GM13977 (cell line): ENCODE results near the gene PTGS1.

Experiments used
- DNase-seq: peaks from one replicate; pipeline ENCODE4 v3.0.0; 2012; ENCODE audit warnings: low spot score
- CTCF ChIP-seq: IDR thresholded peaks from 2 replicates; pipeline ENCODE4 v1.5.1; 2012; ENCODE audit warnings: mild to moderate bottlenecking, control low read depth; ENCODE audit not compliant: insufficient read depth; ENCODE audit errors: extremely low read depth, missing control alignments
- in situ Hi-C: fragments of 300-500 bp; cut with MboI; formaldehyde crosslinking; loops from one replicate; pipeline ENCODE4 v1.12.0; 2022; ENCODE audit warnings: low sequenced_read_pairs, low pct_unique_long_range_greater_than_20kb, mixed read lengths, inconsistent platforms; ENCODE audit not compliant: unreplicated experiment

PTGS1 gene

GRCh38 chr9:122426723-122427122, 55.9 kb downstream of the PTGS1 start:
- DNase-seq = no peak
- no peak for TF ChIP-seq CTCF
- in situ Hi-C loops = no loop called here

- in situ Hi-C loops = no loop called here
- no peak for TF ChIP-seq CTCF
- no peak for DNase-seq
These were observed 71.7 kb downstream of the PTGS1 start for GRCh38 chr9:122442568-122442967.

DNA sequence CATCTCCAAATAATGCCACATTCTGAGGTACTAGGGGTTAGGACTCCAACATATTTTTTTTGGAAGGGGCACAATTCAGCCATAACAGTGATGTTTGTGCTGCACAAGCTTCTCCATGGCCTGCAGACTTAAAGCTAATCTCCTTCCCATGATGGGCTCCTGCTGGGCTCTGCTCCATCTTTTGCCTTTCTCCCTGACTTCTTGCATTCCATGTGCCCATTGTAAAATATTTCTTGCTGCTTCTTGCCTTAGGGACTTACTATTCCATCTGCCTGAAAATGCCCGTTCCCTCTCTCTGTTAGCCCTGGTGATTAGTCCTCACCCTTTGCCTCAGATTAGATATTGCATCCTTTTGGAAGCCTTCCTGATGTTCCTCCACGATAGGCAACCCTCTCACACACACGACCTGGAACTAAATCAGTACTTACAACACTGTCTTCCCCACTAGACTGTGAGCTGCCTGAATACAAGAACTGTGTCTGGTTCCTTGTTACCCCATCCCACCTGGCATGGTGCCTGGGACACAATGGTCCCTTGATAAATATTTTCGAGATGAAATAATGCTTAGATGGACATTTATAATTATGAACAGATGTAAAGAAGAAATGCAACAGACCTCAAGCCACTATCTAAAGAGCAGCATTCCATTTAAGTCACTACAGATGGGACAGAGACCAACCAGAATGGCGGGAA, 73.4 kb downstream of the PTGS1 start:
- no peak for TF ChIP-seq CTCF
- in situ Hi-C loops = no loop called here
- no peak for DNase-seq
